GM12878 (cell line): ENCODE results near the gene C10orf90. TPM values are rescaled to one million over a fixed set of nuclear protein-coding genes. Genes with fewer than 3 reads are reported as not detected.

ENCODE experiments used
- ATAC-seq: fragments of 200-7000 bp; cut with Tn5 transposase; 3 replicates; pipeline ENCODE4 v1.9.1; 2020; ENCODE audit warnings: mild to moderate bottlenecking, moderate library complexity
- BruUV-seq: library from RNA; stranded (reverse); fragments of 400-500 nt; replicated peaks from 2 replicates; lab custom pipeline; 2021; lab: Mats Ljungman, UMichigan
- CTCF ChIA-PET: fragments of 300-600 bp; sonication (Branson Sonifier 250); formaldehyde crosslinking; extraction: SDS; loops from one replicate; lab custom pipeline; 2021; ENCODE audit warnings: inconsistent platforms; lab: Yijun Ruan, JAX
- POLR2A ChIA-PET: fragments of 350-600 bp; formaldehyde crosslinking; extraction: SDS; loops from one replicate; lab custom pipeline; 2021; ENCODE audit warnings: inconsistent platforms; lab: Charles Lee
- RAD21 ChIA-PET: fragments of 300-600 bp; sonication (Branson Sonifier 250); formaldehyde crosslinking; loops from one replicate; lab custom pipeline; 2023; ENCODE audit warnings: antibody characterized with exemption; ENCODE audit not compliant: unreplicated experiment; lab: Charles Lee
- SMC1A ChIA-PET: fragments of 300-600 bp; sonication (Branson Sonifier 250); formaldehyde crosslinking; loops from one replicate; lab custom pipeline; 2023; ENCODE audit not compliant: unreplicated experiment, uncharacterized antibody; lab: Charles Lee
- DNase-seq: peaks from one replicate; pipeline ENCODE4 v3.0.0-alpha.2; 2011; ENCODE audit warnings: low read depth, low spot score
- FAIRE-seq: peaks from 3 replicates; lab custom pipeline; 2011; peaks lifted over from hg19 to GRCh38; lab: Jason Lieb, UNC
- H2AFZ ChIP-seq: 2 replicates; pipeline ENCODE4 v1.6.0; 2011; ENCODE audit warnings: low read depth, low read length, control low read depth; ENCODE audit not compliant: control insufficient read depth
- H3K27ac ChIP-seq: 2 replicates; pipeline ENCODE4 v1.5.1; 2011; ENCODE audit warnings: control low read depth; ENCODE audit not compliant: control insufficient read depth, insufficient read depth
- H3K27me3 ChIP-seq, 2 experiments: replicated peaks in 1 of 2; 2 replicates each; pipeline versions ENCODE4 v1.6.0 to v1.6.1; 2011; ENCODE audit warnings: low read length in 1 of 2; ENCODE audit not compliant: control insufficient read depth in 2 of 2, insufficient read depth in 2 of 2
- H3K36me3 ChIP-seq, 2 experiments: 2 replicates each; pipeline ENCODE4 v1.5.1; 2011; ENCODE audit warnings: low read length in 1 of 2; ENCODE audit not compliant: control insufficient read depth in 2 of 2, insufficient read depth in 2 of 2
- H3K4me1 ChIP-seq: 2 replicates; pipeline ENCODE4 v1.6.1; 2011; ENCODE audit warnings: mild to moderate bottlenecking, low read length, moderate library complexity, mixed read lengths; ENCODE audit not compliant: control insufficient read depth, insufficient read depth
- H3K4me2 ChIP-seq: 2 replicates; pipeline ENCODE4 v1.6.0; 2011; ENCODE audit warnings: control low read depth; ENCODE audit not compliant: control insufficient read depth, insufficient read depth
- H3K4me3 ChIP-seq: fragments of 200-600 bp; sonication (generic); 2 replicates; pipeline ENCODE4 v1.5.1; 2016
- H3K79me2 ChIP-seq: 2 replicates; pipeline ENCODE4 v1.6.0; 2011; ENCODE audit warnings: low read length; ENCODE audit not compliant: control insufficient read depth, insufficient read depth
- H3K9ac ChIP-seq: 2 replicates; pipeline ENCODE4 v1.8.0; 2011; ENCODE audit warnings: low read length, control low read depth, mixed read lengths; ENCODE audit not compliant: control insufficient read depth, insufficient read depth
- H3K9me3 ChIP-seq: replicated peaks from 3 replicates; pipeline ENCODE4 v1.5.1; 2011; ENCODE audit warnings: mild to moderate bottlenecking, low read length; ENCODE audit not compliant: control insufficient read depth, insufficient read depth
- H4K20me1 ChIP-seq: 2 replicates; pipeline ENCODE4 v1.6.0; 2011; ENCODE audit not compliant: control insufficient read depth, insufficient read depth
- DPF2 ChIP-seq: fragments of 450-650 bp; IDR thresholded peaks from 2 replicates; pipeline ENCODE4 v1.6.1; 2017; ENCODE audit warnings: mild to moderate bottlenecking
- FOS ChIP-seq: IDR thresholded peaks from 3 replicates; pipeline ENCODE4 v1.6.1; 2011; ENCODE audit warnings: borderline replicate concordance; ENCODE audit not compliant: insufficient read length; ENCODE audit errors: extremely low read depth
- KLF5 ChIP-seq: fragments of 450-650 bp; IDR thresholded peaks from 2 replicates; pipeline ENCODE4 v1.6.1; 2014; ENCODE audit warnings: mild to moderate bottlenecking; ENCODE audit not compliant: partially characterized antibody
- NFIC ChIP-seq: IDR thresholded peaks from 2 replicates; pipeline ENCODE4 v1.6.1; 2012; ENCODE audit warnings: low read depth, mild to moderate bottlenecking, inconsistent platforms, low read length, moderate library complexity
- NR2C2 ChIP-seq: IDR thresholded peaks from 2 replicates; pipeline ENCODE4 v1.6.1; 2011; ENCODE audit warnings: borderline replicate concordance, low read depth; ENCODE audit not compliant: control insufficient read depth, insufficient read length
- RAD51 ChIP-seq: fragments of 450-650 bp; IDR thresholded peaks from 2 replicates; pipeline ENCODE4 v1.6.1; 2016; ENCODE audit warnings: moderate library complexity, mild to moderate bottlenecking, inconsistent platforms
- REST ChIP-seq: IDR thresholded peaks from 2 replicates; pipeline ENCODE4 v1.6.1; 2012; ENCODE audit warnings: mild to moderate bottlenecking, low read depth, low read length
- YBX1 ChIP-seq: fragments of 450-650 bp; IDR thresholded peaks from 2 replicates; pipeline ENCODE4 v1.6.1; 2016; ENCODE audit warnings: antibody characterized with exemption
- ZNF384 ChIP-seq: IDR thresholded peaks from 2 replicates; pipeline ENCODE4 v1.6.1; 2012; ENCODE audit warnings: low read depth, mild to moderate bottlenecking, low read length, improper control_type of control experiment, borderline replicate concordance
- WGBS: methylation state at CpG from one replicate; pipeline ENCODE4 v1.1.6; 2016; ENCODE audit warnings: low lambda C conversion rate; ENCODE audit not compliant: insufficient replicate concordance, insufficient coverage; ENCODE audit errors: missing lambda C conversion rate; 5-methylcytosine and 5-hydroxymethylcytosine counted together
- in situ Hi-C: fragments of 300-500 bp; cut with MboI; formaldehyde crosslinking; loops from 9 replicates; pipeline ENCODE4 v1.14.3; 2018; ENCODE audit warnings: mixed read lengths
- intact Hi-C: fragments of 100-400 bp; cut with micrococcal nuclease; formaldehyde crosslinking; loops from one replicate; pipeline ENCODE4 v1.14.2; 2022; ENCODE audit not compliant: unreplicated experiment
- polyA plus RNA-seq, 11 experiments: library from polyadenylated mRNA; depleted of rRNA in 4 of 11; unstranded in 6 of 11; stranded (reverse) in 5 of 11; fragments of >200 nt; fragmentation: Nextera tagmentation in 4 of 11; fragmentation: Illumina TruSeq in 1 of 11; extraction: Ambion mirVana in 4 of 11; extraction: Trizol in 1 of 11; gene quantifications; 1 replicate in 1 of 11; 2 replicates in 10 of 11; pipeline versions ENCODE4 v1.2.1 to v1.2.3, GENCODE V29; 2011 to 2016; ENCODE audit warnings: inconsistent platforms in 2 of 11, missing spikeins in 2 of 11, low read depth in 1 of 11
- total RNA-seq, 4 experiments: library from RNA; depleted of rRNA in 3 of 4; stranded (reverse); fragments of >200 nt in 3 of 4; fragmentation: Illumina TruSeq in 1 of 4; extraction: Trizol in 1 of 4; gene quantifications; 2 replicates each; pipeline versions ENCODE4 v1.2.1 to v1.2.3, GENCODE V29; 2013 to 2021
- TF ChIP-seq, protein P1 (sequence below): fragments of 450-650 bp; IDR thresholded peaks from 2 replicates; pipeline ENCODE4 v1.6.1; 2017; ENCODE audit warnings: mild to moderate bottlenecking, moderate library complexity
- TF ChIP-seq, protein P2 (sequence below): fragments of 450-650 bp; IDR thresholded peaks from 2 replicates; pipeline ENCODE4 v1.6.1; 2016; ENCODE audit warnings: mild to moderate bottlenecking

The C10orf90 gene
- total and polyA plus RNA-seq, 10 of the 15 experiments (the other 5 are each of a cell fraction or from before 2014, with no cell fraction given), result 0.04 TPM; not detected in 9

- Histone ChIP-seq H3K79me2 (no peaks in the 10 kb centered on the region), H4K20me1 (no peaks in the 10 kb centered on the region), H3K4me2 (no peak overlapping the region), H2AFZ (no peak overlapping the region), H3K9ac (no peak overlapping the region), H3K27ac (no peak overlapping the region), H3K9me3 (no peaks in the 10 kb centered on the region; the same call in 2 of the 3 replicates), H3K4me3 (no peak overlapping the region), H3K36me3 (no peaks in the 10 kb centered on the region), H3K27me3 (no peaks in the 10 kb centered on the region), H3K4me1 (no peaks in the 10 kb centered on the region)
- FAIRE-seq (no peak), ATAC-seq (no peak), DNase-seq (no peak)
- 73% methylated on average over 1 of the region's 1 CpG for WGBS
- in situ Hi-C loops (no loop called here), intact Hi-C loops (no loop called here)
- RAD21 ChIA-PET, result no interaction called here
- TF ChIP-seq RAD51, result no peak
- TF ChIP-seq, protein P1, sequence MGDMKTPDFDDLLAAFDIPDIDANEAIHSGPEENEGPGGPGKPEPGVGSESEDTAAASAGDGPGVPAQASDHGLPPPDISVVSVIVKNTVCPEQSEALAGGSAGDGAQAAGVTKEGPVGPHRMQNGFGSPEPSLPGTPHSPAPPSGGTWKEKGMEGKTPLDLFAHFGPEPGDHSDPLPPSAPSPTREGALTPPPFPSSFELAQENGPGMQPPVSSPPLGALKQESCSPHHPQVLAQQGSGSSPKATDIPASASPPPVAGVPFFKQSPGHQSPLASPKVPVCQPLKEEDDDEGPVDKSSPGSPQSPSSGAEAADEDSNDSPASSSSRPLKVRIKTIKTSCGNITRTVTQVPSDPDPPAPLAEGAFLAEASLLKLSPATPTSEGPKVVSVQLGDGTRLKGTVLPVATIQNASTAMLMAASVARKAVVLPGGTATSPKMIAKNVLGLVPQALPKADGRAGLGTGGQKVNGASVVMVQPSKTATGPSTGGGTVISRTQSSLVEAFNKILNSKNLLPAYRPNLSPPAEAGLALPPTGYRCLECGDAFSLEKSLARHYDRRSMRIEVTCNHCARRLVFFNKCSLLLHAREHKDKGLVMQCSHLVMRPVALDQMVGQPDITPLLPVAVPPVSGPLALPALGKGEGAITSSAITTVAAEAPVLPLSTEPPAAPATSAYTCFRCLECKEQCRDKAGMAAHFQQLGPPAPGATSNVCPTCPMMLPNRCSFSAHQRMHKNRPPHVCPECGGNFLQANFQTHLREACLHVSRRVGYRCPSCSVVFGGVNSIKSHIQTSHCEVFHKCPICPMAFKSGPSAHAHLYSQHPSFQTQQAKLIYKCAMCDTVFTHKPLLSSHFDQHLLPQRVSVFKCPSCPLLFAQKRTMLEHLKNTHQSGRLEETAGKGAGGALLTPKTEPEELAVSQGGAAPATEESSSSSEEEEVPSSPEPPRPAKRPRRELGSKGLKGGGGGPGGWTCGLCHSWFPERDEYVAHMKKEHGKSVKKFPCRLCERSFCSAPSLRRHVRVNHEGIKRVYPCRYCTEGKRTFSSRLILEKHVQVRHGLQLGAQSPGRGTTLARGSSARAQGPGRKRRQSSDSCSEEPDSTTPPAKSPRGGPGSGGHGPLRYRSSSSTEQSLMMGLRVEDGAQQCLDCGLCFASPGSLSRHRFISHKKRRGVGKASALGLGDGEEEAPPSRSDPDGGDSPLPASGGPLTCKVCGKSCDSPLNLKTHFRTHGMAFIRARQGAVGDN, result no peak
- TF ChIP-seq NFIC, result no peak
- no peak for TF ChIP-seq YBX1
- TF ChIP-seq REST, result no peak
- TF ChIP-seq NR2C2, result no peak
- no peak for TF ChIP-seq DPF2
- TF ChIP-seq KLF5, result no peak
- no peak for TF ChIP-seq FOS
- TF ChIP-seq, protein P2, sequence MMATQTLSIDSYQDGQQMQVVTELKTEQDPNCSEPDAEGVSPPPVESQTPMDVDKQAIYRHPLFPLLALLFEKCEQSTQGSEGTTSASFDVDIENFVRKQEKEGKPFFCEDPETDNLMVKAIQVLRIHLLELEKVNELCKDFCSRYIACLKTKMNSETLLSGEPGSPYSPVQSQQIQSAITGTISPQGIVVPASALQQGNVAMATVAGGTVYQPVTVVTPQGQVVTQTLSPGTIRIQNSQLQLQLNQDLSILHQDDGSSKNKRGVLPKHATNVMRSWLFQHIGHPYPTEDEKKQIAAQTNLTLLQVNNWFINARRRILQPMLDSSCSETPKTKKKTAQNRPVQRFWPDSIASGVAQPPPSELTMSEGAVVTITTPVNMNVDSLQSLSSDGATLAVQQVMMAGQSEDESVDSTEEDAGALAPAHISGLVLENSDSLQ, result no peak
- no peak for TF ChIP-seq ZNF384
- BruUV-seq, result no TSS peak
- SMC1A ChIA-PET, result no interaction called here
- CTCF ChIA-PET, result no interaction called here
- POLR2A ChIA-PET, result no interaction called here
Measured at GRCh38 chr10:126683466-126683865, 13.0 kb upstream of the C10orf90 start.
